Skin of body (tissue), 2 donors: ENCODE measurements around the gene BRI3BP. TPM values are rescaled to one million over a fixed set of nuclear protein-coding genes. Genes with fewer than 3 reads are reported as not detected.
"Not testable (repeated sequence)": the region's sequence is repeated elsewhere in the genome, so short reads cannot be mapped to it uniquely, and the experiment has no call there.

Experiments used
- DNase-seq: peaks from one replicate; lab custom pipeline; 2025; lab: John Stamatoyannopoulos, UW
- total RNA-seq: library from RNA; depleted of rRNA; stranded (reverse); fragments of >200 nt; gene quantifications from one replicate; pipeline ENCODE4 v1.2.3, GENCODE V29; 2014

Gene BRI3BP
- total RNA-seq, 1 donor from 2014 or later: 12.4 TPM

GRCh38 chr12:124972211-124972610 lies 21.2 kb upstream of the BRI3BP start:
- no peak for DNase-seq

DNA sequence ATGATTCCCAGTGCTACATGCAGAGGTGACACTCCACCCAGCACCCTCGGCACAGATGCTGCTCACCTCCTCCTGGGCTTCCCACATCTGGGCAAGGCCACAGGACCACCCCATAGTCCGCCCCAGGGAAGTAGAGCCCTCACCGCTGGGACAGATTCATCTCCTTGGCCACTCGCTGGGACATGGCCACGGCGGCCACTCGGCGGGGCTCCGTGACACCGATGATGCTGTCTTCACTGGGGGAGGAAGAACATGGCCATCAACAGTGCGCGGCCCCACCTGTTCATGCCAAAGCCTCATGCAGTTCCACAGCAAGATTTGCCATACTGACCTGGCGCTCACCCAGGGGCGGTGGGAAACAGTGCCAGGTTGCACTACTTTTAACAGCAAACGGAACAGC lies 18.2 kb upstream of the BRI3BP start:
- no peak for DNase-seq

DNA sequence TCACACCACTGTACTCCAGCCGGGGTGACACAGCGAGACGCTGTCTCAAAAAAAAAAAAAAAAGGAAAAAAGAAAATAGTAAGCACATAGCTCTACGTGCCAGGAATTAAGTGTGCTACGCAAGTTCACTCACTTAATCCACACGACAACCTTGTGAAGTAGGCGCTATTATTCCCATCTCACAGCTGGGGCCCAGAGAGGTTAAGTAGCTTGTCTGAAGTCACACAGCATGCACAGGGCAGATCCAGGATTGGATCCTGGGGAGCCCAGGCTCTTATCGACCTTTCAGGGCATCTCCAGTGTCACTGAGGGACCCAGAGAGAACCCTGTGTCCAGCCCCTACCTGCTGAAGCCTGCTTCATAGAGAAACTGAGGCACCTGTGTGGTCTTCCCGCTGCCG lies 16.4 kb upstream of the BRI3BP start:
- DNase-seq: no peak

GRCh38 chr12:124979568-124979967 lies 13.9 kb upstream of the BRI3BP start:
- DNase-seq: no peak

GRCh38 chr12:124980098-124980892 lies 13.2 kb upstream of the BRI3BP start:
- no peak for DNase-seq

- DNase-seq: not testable (repeated sequence)
These were observed 6.6 kb upstream of the BRI3BP start for GRCh38 chr12:124986876-124987275.

GRCh38 chr12:124992874-124993625 lies 395 bp upstream of the BRI3BP start:
- no peak for DNase-seq

DNA sequence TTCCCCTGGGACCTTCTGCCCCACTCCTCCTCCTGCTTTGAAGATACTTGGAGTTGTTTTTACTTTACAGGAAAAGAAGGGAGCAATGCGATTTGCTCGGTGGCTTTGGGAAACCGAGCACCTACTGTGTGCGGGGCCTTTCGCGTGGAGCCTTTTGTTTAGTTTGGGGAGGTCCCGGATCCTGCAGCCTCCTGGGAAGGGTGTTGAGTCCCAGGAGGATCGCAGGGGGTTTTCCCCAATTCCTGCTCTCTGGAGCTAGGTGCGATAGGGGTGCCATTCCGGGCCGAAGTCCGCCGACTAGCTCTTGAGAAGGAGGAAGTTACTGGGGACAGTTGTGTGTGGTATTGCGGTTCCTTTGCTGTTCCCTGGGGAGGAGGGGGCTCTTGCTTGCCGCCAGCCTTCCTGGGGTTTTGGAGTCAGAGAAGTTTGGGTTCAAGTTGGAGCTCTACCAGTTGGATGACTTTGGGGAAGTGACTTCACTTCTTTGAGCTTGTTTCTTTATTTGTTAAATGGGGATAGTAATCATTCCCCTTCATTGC lies 1.1 kb downstream of the BRI3BP start:
- DNase-seq: no peak

- no peak for DNase-seq
These were observed 1.9 kb downstream of the BRI3BP start for GRCh38 chr12:124995200-124995961.

DNA sequence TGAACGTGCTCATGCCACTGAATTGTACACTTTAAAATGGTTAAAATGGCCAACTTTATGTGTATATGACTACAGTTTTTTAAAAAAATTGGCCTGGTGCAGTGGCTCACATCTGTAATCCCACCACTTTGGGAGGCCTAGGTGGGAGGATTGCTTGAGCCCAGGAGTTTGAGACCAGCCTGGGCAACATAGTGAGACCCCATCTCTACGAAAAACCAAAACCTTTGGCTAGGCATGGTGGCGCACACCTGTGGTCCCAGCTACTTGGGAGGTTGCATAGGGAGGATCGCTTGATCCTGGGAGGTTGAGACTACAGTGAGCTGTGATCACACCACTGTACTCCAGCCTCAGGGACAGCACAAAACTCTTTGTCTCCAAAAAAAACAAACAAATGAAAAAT lies 5.3 kb downstream of the BRI3BP start:
- DNase-seq: no peak

GRCh38 chr12:125001636-125002035 lies 8.2 kb downstream of the BRI3BP start:
- no peak for DNase-seq

- no peak for DNase-seq
These were observed 9.6 kb downstream of the BRI3BP start for GRCh38 chr12:125003021-125003420.

DNA sequence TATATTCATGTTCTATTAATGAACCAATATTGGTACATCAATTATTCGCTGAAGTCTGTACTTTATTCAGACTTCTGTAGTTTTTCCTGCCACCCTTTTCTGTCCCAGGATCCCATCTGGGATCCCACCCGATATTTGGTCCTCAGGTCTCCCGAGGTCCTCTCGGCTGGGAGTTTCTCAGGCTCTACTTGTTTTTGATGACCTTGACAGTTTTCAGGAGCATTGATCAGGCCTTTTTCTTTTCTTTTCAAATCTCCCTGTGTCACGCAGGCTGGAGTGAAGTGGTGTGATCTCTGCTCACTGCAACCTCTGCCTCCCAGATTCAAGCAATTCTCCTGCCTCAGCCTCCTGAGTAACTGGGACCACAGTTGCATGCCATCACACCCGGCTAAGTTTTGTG lies 11.2 kb downstream of the BRI3BP start:
- DNase-seq: no peak

DNA sequence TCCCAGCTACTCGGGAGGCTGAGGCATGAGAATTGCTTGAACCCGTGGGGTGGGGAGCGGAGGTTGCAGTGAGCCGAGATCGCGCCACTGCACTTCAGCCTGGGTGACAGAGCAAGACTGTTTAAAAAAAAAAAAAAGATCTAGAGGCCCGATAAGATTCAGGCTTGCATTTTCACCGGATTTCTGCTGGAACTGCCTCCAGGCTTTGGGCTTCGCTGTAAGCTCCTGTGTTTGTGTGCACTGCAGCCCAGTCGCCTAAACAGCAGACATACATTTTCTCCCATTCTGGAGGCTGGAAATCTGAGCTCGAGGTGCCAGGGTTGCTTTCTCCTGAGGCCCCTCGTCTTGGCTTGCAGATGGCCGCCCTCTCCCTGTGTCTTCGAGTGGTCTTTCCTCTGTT lies 12.2 kb downstream of the BRI3BP start:
- DNase-seq: no peak

- DNase-seq: no peak
These were observed 12.9 kb downstream of the BRI3BP start for GRCh38 chr12:125006365-125006764.

- DNase-seq: no peak
These were observed 20.5 kb downstream of the BRI3BP start for GRCh38 chr12:125013816-125014442.

GRCh38 chr12:125014526-125014925 lies 21.1 kb downstream of the BRI3BP start:
- DNase-seq: no peak

GRCh38 chr12:125015680-125016310 lies 22.4 kb downstream of the BRI3BP start:
- no peak for DNase-seq

GRCh38 chr12:125017801-125018200 lies 24.4 kb downstream of the BRI3BP start:
- DNase-seq: no peak

- no peak for DNase-seq
These were observed 24.9 kb downstream of the BRI3BP start for GRCh38 chr12:125018356-125018755.

DNA sequence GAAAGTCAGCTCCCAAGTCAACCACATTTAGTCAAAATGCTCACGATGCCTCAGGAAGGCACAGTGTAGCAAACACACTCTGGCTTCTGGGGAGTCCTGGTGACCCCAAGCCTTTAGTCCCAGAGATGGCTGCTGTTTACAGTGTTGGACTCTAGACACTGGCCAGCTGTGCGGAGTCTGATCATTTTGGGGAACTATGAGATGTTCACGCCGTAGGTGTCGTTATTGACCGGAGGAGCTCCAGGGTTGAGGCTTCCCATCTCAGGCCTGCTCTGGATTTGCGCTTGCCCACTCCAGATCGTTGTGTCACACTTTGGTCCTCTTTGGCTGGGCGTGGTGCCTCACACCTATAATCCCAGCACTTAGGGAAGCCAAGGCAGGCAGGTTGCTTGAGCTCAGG lies 27.7 kb downstream of the BRI3BP start:
- no peak for DNase-seq
